GM18858 (cell line): Measurements from ENCODE around the gene MYH6.

Experiments used
- ATAC-seq: cut with Tn5 transposase; IDR thresholded peaks from one replicate; pipeline ENCODE4 v1.9.1; 2021; ENCODE audit not compliant: unreplicated experiment

MYH6 gene

DNA sequence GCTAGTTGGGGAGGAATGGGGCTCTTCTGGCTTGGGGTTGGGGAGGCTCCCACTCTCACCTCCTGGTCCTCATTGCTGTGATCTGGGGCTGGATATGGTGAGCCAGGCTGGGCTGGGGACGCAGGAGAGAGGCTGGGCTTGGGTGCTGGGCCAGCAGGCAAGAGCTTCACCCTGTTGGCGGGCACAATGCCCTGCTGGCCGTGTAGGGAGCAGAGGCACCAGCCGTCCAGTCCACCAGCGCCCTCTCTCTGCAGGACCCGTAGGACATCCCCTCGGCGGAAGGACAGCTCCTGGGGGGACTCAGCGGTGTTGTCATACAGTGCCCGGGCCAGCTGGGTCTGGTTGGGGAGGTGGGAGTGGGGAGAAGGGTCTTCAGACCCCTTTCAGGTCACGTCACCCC, 47.6 kb downstream of the MYH6 start:
- no peak for ATAC-seq

DNA sequence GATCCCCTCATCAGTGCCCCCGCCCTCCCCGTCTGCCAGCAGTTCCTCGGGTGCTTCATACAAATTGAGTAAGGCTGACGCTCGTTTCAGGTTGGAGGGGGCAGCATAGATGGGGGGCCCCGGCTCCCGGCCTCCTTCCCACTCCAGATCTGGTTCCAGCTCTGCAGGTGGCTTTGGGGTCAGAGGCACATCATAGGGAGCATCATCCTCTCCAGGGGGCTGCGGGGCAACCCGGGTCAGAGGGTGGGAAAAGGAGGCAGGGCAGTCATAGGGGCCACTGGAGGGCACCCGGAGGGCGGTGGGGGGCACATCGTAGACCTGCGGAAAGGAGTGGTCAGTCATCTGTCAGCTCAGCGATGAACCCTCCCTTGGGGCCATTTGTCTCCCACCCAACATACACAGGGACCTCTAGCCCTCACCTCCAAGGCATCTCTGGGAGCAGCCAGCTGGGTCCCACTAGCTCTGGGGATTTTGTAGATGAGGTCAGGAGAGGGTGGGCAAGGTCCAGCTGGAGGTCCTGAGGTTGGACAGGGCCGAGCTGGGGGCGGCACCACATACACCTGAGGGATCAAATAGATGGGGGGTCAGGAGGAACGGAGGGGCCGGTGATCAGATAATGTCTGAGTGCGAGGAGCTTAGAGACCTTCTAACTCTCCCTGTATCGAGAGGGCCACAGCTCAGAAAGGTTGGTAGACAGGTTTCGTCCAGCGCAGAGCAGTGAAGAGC, 48.2 kb downstream of the MYH6 start:
- no peak for ATAC-seq

DNA sequence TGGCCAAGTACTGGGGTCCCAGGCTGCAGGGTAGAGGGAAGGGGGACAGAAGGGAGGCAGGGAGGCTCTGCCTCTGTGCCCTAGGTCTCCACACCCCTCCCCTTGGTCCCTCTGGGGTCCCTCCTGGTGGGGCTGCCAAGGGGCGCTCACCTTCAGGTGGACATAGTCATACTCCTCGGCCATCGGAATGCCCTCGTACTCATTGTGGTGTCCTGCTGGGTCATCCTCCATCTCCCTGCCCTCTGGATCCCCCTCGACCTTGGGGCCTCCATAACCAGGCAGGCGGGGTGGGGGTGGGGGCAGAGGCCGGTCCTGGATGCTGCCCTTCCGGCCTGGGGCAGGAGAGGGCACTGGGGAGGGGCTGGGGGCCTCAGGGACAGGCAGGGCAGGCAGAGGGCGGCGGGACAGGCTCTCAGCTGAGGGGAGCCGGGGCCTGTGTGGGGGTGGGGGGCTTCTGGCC, 48.9 kb downstream of the MYH6 start:
- no peak for ATAC-seq

DNA sequence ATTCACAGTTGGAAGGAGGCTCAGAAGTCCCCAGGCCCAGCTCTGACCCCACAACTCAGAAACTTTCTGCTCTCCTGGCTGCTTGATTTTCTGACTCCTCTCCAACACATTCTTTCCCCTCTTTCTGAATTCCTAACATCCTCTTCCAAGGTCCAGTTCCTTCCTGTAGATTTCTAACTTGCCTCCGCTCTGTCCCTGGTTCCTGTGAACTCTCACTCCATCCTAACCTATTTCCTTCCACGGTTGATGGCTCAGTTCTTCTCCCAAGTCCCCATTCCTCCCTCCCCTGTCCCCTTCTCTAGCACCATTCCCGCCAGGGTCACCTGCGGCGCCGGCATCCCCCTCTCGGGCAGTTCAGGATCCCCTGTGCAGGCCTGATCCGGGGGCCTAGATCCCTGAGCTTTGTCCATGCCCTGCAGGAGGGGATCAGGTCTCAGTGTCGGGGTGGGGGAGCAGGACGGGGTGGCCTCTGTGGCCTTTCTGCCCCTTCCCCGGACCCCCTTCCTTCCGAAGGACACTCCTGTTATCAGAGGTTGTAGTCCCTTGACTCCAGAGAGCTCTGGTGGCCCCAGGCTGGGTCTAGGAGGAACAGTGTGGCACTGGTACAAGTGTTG, 49.4 kb downstream of the MYH6 start:
- ATAC-seq, result no peak

DNA sequence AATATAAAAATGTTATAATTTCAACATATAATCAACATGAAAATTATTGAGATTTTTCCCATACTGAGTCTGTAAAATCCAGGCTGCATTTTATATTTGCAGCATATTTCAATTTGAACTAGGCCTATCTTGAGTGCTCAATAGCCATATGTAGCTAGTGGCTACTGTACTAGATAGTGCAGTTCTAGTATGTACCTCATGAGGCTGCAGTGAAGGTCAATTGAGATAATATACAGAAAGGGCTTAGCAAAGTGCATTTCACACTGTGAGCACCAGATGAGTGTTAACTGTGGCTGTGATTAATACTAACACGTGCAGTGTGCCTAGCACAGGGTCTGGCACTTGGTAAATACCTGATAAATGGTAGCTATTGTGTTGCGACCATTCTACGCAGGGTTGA, 50.0 kb downstream of the MYH6 start:
- no peak for ATAC-seq

DNA sequence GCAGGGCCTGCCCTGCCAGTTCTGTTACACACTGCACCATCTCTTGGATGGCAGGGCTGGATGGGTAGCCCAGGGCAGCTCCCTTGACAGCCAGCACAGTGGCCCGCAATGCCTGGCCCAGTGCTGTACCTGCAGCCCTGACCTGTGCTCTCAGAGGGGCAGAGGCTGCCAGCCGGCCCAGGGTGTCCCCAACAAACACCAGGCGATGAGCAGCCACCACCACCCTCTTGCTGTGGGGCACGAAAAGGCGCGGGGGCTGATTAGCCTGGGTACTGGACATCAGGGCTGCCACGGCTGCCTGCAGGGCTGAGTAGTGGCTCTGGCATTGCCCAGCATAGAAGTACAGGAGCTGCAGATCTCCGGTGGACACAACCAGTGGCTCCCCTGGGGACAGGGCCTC, 50.8 kb downstream of the MYH6 start:
- no peak for ATAC-seq

DNA sequence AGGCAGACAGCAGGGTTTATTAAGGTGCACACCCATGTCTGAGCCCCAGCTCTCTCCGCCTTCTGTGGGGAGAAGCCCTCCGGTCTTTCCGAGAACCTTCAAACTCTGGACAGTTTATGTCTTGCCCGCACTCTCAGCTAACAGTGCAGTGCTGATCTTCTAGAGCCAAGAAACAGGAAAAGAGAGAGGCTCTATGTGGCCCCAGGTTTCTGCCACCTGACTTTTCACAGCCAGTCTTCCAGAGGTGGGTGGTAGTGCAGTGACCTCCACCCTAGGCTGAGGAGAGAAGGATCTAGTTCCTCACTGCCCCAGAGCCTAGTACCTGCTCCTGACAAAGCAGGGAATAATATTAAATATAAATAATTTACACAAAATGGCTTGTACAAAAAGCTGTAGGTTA, 51.4 kb downstream of the MYH6 start:
- ATAC-seq, result no peak

DNA sequence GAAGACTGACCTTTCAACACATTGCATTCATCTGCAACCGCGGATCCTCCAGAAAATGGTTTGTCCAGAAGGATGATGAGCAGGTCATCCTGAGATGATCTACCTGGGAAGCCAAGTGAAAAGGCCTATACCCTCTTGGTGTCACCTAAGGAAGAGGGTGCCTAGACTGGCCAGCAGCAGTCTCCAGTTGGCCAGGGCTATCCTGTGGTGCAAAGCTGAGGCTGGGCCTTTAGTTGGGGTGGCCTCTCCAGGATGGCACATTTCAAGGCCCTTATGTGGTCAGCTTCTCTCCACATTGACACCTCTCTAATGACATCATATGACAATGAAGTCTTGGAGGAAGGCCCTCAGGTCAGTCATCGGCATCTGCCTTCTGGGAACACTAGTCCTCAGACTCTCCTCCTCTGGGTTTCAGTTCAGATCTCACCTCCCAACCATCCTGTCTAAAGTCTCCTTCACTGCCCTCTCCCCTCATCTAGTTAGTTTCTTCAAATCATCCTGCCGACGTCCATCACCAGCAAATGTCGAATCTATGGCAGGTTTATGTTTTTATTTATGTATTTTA, 52.1 kb downstream of the MYH6 start:
- no peak for ATAC-seq

DNA sequence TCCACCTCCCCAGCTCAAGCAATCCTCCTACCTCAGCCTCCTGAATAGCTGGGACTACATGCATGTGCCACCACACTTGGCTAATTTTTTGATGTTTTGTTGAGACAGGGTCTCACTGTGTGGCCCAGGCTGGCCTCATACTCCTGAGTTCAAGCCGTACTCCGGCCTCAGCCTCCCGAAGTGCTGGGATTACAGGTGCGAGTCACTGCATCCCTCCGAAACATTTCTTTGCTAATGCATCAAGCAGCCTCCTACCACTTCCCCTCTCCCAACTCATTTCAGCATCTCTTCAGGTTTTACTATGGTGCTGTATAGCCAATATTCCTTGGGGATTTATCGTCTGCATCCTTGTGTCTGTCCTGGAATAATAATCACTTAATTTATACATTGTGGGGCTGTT, 53.1 kb downstream of the MYH6 start:
- no peak for ATAC-seq

DNA sequence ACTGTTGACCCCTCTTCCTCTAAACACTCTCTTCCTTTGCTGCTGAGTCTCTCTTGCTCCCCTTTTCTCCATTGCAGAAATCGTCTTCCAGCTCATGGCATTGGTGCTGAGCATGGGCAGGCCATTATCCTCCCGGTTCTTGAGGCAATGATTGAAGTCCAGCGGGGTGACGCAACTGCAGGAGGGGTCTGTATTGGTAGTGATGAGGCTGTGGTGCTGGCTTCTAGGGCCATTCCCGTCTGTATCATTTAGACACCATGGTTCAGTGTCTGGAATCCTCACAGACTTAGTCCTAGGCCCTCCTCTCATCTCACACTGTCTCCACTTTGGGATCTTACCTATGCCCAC, 54.7 kb downstream of the MYH6 start:
- ATAC-seq, result no peak

DNA sequence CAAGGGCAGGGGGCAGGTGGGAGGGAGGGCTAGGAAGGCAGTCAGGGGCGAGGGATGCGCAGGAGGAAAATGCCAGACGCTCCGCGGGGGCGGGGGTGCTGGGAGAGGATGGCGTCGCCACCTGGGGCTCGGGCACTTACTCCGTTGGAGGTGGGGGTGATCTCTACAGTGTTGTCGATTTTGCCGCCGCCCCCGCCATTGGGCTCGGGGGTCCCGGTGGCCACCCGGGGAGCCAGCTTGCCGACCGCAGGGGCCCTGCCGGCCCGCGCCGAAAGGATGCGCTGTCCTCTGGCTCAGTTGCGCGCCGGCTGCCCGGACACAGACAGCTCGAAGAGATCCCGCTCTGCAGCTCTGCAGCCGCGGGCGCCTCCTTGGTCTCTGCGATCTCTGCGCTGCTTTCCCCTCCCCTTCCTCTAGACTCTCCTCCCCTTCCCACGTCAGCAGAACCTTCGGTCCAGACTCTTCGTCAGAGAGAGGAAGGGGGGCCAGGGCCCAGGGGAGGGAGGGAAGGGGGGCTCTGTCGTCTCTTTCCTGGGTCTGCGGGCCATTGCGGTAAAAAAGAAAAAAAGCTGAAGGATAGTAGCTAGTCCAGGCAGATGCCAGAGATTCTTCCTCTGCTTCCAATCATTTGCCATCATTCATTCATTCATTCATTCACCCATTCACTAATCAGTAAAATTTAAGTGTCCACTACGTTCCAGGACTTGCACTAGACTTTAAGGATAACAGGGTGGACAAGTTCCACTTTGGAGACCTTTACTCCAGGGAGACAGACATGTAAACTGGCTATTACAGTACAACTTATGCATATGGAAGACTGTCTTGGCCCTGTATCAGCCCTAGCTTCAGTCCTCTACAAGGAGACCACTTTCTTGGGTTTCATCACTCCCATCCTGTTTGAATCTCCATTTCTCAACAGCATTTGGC, 55.3 kb downstream of the MYH6 start, which contains the start of gene SLC22A17:
Gene SLC22A17, minus strand, starts transcription at position 382 of the 927 bp plus-strand sequence.
- ATAC-seq, result no peak

DNA sequence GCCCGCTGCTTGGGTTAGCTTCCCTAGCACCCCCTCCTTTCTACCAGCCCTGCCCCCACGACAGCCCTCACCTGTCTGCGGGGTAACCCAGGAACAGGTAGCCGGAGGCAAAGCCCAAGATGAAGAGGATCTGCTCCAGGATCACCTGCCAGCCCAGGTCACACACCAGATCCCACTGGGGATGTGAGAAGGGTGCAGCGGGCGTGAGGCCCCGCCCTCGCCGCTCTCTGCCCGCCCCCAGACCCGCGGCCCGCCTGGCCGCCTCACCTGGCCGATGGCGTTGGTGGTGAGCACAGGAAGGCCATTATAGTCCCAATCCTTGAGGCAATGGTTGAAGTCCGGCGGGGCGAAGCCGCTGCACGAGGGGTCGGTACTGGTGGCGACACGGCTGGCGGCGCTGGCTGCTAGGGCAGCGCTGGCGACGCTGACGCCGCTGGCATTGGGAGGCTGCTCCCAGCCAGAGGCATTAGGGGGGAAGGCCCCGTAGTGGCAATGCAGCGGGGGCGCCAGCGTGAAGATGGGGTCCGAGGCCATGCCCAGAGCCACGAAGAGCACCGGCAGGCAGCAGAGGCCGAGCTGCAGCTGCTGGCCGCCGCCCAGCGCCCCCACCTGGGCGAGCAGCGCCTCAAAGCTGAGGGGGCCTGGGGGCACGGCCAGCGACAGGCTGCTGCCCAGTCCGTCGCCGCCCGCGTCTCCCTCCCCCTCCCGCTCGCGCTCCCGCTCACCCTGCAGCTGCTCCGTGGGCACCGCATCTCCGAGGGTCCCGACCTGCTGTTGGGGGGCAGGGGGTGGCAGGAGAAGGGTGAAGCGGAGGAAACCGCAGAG, 56.2 kb downstream of the MYH6 start:
- no peak for ATAC-seq

DNA sequence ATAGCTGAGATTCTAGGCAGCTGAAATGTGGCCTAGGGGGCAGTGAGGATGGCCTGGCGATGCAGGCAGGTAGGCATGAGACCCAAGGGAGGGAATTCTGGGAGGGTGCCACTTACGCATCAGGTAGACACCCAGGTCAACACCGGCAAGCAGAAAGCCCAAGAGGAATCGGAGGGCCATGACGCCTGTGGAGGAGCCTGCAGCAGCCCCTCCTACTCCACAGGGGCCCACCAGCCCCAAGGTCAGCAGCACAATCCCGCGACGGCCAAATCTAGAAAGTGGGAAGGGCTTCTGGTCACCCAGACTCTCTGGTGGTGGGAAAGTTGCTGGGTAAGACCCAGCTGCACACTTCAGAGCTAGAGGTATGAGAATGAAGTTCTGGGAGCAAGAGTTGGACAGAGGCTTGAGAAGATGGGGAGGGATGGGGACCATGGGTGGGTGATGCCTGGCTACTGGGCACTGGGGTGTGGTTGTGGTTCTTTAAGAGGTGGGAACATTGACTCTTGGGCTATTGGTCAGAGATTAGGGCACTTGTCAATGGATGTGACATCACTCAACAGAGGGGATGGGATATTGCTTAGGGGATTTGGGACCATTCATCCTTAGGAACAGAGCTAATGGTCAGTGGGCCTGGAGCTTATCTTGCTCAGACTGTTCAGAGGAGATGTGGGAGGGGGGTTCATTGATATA, 58.8 kb downstream of the MYH6 start:
- ATAC-seq, result no peak

DNA sequence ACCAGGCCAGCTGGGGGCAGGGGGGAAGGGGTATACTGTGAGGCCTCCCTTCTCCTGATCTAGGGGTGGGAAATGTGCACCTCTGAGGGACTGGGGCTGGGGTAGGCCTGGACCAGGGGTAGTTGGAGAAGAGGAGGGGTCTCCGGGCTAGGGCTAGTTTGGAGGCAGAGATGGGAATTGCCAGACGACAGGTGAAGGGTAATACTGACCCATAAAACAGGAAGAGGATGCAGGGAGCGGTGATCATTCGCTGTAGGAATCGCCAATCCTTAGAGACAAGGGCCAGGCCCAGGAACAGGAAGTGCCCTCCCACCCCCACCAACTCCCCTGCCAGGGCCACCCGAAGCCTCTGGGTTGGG, 59.8 kb downstream of the MYH6 start:
- no peak for ATAC-seq

DNA sequence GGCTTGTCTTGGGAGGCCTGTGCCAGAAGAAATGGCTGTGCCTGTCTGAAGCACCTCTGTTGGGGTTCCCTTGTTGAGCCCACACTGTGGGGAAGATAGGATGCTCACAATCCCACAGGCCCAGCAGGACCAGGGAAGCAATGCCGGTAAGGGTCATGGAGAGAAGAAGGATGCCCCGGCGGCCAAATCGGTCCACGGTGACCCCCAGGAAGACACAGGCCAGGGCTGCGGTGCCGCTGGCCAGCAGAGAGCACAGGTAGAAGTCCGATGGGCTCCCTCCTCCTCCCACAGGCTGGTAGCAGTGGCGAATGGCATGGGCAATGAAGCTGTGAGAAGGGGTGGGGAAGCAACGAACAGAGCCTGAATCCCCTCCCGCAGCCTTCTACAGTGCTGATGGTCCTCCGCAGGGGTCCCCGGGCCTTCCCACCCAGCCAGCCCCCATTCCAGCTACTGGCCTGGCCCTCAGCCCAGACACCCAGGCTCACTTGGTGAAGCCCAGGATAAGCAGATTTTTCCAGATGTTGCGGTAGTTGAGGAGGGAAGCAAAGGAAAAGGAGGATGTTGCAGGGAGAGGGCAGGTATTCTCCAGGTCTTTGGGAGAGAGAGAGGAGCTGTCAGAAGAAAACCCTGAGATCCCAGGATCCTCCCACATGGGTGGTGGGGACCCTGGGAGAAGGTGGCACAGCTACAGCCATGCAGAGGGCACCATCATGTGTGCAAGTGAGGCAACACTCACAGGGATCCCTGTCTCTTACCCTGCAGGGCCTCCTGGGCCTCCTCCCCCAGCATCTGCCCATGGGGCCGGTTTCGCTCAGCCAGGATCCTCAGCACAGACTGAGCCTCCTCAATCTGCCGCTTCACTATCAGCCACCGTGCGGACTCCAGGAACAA, 60.4 kb downstream of the MYH6 start:
- ATAC-seq, result no peak

DNA sequence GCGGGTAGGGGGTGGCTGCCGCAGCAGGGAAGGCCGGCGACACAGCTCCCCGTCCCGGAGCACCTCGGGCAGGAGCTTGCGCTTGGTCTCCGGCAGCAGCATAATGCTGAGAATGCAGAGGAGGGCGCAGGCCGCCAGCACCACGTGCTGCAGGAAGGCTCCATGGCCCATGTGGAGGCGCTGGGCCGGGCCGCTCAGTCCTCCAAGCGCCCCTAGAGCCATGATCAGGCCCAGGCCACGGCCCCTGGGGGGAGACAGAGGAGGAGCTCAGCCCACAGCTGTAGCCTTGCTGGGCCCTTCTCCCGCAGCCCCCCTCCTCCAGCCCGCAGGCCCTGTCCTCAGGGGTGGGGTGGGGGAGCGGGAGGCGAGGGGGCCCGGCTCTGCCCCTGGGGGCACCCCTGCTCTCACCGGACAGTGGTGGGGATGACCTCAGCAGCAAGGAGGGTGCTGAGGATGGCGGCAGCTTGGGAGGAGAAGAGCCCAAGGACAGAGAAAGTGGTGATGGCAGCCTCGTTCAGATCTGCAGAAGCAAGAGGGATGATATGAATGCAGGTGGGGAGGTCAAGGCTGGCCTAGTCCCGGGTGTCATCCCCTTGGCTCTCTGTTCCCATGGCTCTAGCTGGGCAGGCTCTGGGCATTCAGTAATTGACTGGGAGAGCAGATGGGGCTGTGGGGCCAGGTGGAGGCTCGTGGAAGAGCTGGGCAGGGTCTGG, 61.2 kb downstream of the MYH6 start:
- ATAC-seq, result no peak

DNA sequence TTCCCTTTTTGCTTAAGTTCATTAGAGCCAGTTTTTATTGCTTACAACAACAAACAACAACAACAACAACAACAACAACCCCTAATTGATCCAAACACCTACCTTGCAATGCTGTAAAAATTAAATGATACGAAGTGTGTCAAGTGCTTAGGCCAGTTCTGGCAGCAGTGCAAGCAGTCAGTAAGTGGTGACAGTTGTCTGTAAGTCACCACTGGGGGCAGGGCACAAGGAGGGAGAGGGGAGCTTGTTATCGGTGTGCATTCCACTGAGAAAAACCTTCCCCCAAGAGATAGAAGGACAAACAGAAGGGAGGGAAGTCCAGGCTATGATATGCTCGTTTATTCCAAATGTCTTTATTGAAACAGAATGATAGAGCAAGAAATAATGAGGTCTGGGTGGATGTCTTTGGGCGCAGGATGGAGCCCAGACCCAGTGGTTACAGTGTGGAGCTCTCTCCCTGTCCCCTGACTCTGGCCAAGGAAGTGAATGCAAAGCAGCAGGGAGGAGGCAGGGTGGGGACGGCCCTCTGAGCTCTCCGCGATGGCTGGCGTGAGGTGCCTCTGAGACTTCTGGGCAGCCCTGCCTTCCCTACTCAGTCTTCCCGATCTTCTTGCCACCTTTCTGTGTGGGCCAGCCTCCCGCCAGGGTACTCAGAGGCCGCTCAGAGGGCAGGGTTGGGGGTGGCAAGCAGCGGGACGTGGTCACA, 61.9 kb downstream of the MYH6 start:
- no peak for ATAC-seq

DNA sequence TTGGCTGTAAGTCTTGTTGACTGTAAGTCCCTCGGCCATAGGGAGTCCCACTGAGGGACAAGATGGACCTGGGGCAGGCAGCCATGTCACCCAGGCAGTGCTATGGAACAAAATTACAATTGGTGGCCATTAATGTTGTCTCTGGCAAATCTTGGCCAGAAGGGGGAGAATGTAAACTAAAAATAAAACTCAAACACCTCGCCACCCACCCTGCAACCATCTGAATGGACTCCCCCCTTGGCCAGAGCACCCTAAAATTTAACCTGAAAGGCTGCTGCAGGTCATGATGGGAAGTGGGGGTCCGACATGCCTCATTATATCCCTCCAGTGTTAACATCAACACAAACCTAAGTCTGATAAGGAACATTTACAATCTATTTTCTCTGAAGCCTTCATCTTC, 63.6 kb downstream of the MYH6 start:
- no peak for ATAC-seq
